ENCODE data around the gene ANKRD12.

DNA sequence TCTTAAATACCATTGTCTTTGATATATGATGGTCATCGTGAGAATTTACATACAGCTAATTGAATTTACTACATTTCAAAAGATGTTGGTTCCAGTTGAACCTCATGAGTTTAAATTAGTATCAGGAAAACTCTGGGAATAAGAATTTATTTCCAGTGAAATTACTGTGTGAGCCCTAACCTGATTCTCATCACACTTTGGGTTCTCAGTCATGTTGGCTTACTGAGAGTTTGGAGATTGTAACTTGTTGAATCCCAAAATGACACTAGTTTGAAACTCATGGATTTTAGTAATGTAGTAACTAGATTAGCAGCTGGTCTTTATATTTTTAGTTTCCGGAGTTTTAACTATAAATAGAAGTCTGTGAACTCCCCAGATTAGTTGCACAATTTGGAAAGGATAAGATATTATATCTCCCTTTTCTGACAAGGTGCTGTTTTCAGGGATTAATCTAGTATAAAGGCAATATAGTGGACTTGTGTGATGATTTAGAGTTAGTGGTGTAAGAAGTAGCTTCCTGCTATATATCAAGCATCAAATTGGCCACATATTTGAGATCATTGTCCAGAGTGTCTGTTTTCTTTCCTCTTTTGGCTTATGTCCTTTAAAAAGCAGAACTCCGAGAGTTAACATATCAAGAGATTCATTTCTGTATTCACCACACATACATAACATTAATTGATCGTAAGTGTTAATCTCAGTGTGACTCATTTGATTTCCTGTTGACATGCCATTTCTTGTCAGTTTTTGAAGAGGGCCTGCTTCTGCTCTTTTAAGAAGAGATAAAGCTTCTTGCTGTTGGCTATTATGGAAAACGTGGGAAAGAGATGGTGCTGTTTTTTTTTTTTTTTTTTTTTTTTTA, 18.4 kb upstream of the ANKRD12 start:
- TF ChIP-seq, protein P1, sequence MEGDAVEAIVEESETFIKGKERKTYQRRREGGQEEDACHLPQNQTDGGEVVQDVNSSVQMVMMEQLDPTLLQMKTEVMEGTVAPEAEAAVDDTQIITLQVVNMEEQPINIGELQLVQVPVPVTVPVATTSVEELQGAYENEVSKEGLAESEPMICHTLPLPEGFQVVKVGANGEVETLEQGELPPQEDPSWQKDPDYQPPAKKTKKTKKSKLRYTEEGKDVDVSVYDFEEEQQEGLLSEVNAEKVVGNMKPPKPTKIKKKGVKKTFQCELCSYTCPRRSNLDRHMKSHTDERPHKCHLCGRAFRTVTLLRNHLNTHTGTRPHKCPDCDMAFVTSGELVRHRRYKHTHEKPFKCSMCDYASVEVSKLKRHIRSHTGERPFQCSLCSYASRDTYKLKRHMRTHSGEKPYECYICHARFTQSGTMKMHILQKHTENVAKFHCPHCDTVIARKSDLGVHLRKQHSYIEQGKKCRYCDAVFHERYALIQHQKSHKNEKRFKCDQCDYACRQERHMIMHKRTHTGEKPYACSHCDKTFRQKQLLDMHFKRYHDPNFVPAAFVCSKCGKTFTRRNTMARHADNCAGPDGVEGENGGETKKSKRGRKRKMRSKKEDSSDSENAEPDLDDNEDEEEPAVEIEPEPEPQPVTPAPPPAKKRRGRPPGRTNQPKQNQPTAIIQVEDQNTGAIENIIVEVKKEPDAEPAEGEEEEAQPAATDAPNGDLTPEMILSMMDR (IDR thresholded peaks at IDR 0.05 in 2 of 3, conservative IDR thresholded peaks at IDR 0.05 in 1 of 3; ENCODE audit: borderline replicate concordance in 1 of 3, insufficient read depth in 1 of 3, low read depth in 2 of 3, low read length in 2 of 3): no peak
- no peak for TF ChIP-seq ZNF274 (IDR thresholded peaks at IDR 0.05; ENCODE audit: low read depth, low read length)
- TF ChIP-seq, protein P2, sequence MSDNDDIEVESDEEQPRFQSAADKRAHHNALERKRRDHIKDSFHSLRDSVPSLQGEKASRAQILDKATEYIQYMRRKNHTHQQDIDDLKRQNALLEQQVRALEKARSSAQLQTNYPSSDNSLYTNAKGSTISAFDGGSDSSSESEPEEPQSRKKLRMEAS (IDR thresholded peaks at IDR 0.05): no peak
- no peak for TF ChIP-seq POLR2A (IDR thresholded peaks at IDR 0.05; ENCODE audit: borderline replicate concordance, extremely low read depth, insufficient read depth, insufficient read length)
- TF ChIP-seq EZH2phosphoT487 (IDR thresholded peaks at IDR 0.05; ENCODE audit: borderline replicate concordance): no peak
- no peak for TF ChIP-seq SRF (IDR thresholded peaks at IDR 0.05; ENCODE audit: low read depth)
- no peak for TF ChIP-seq CEBPB (IDR thresholded peaks at IDR 0.05; ENCODE audit: low read depth)
- no peak for TF ChIP-seq FOSL1 (IDR thresholded peaks at IDR 0.05; ENCODE audit: low read depth)
